Erythroblast (primary cell): ENCODE data around the gene CSH1.
"Not testable (repeated sequence)": the region's sequence is repeated elsewhere in the genome, so short reads cannot be mapped to it uniquely, and the experiment has no call there.

Source experiments
- DNase-seq, 2 experiments: peaks; one replicate each; lab custom pipeline; 2025; lab: John Stamatoyannopoulos, UW
- GATA1 ChIP-seq: IDR thresholded peaks from 2 replicates; pipeline ENCODE4 v1.6.1; 2011; ENCODE audit warnings: low read depth, mild to moderate bottlenecking, control low read depth, low read length, moderate library complexity
- POLR2A ChIP-seq: IDR thresholded peaks from 2 replicates; pipeline ENCODE4 v1.6.1; 2011; ENCODE audit warnings: mild to moderate bottlenecking, low read length

CSH1 gene

GRCh38 chr17:63892316-63893037 lies 3.9 kb downstream of the CSH1 start:
- DNase-seq: peak in 1 of 2 experiments; percentile 41

DNA sequence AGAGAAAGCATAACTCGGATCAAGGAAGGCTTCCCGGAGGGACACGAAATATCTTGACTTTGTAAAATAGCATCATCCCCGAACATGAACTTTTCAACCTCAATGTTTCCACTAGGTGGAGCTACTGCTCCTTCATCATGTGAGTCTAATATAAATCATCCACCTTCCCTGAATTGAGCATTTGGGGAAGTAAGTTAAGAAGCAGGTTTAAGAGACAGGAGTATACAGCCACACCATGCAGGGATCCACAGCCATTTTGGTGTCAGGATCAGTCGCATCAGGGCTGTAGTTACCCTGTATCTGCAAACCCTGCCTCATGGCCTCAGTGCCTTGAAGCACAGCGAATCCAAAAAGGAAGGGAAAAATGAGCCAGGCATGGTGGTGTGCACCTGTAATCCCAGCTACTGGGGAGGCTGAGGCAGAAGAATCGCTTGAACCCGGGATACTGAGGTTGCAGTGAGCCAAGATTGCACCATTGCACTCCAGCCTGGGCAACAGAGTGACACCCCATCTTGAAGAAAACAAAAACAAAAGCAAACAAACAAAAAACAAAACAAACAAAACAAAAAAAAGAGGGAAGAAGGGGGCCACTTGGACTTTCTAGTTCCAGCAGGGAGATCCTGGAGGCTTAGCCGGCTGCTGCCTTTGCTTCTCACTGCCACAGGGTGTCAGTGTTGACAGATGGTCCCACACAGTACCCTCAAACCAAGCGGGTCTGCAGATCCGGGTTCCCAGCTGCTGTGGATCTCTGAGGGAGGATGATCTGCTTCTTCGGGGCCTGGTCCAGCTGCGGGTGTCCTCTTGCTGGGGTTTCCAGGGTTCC lies 7.1 kb downstream of the CSH1 start:
- DNase-seq: peak in 1 of 2 experiments; percentile 59

- DNase-seq: not testable (repeated sequence)
These were observed 11.3 kb downstream of the CSH1 start for GRCh38 chr17:63885119-63885518.

DNA sequence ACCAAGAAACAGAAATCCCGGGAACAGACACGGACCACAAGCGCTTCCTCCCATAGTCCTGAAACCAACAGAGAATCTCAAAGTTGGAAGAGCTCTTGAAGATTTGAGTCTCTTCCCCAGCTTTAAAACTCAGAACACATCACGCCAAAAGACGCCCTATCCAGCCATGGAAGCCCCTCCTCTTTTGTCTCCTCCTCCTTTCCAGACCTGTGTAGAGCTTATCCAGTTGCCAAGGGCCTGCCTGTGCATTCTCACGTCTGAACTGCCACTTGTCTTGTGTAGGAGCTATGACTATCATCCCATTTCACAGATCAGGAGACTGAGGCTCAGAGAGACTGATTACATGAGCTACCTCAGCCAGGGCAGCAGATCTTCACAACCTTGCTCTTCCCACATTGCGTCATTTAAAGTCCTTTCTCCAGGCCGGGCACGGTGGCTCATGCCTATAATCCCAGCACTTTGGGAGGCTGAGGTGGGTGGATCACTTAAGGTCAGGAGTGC lies 13.7 kb downstream of the CSH1 start:
- DNase-seq: not testable (repeated sequence)

DNA sequence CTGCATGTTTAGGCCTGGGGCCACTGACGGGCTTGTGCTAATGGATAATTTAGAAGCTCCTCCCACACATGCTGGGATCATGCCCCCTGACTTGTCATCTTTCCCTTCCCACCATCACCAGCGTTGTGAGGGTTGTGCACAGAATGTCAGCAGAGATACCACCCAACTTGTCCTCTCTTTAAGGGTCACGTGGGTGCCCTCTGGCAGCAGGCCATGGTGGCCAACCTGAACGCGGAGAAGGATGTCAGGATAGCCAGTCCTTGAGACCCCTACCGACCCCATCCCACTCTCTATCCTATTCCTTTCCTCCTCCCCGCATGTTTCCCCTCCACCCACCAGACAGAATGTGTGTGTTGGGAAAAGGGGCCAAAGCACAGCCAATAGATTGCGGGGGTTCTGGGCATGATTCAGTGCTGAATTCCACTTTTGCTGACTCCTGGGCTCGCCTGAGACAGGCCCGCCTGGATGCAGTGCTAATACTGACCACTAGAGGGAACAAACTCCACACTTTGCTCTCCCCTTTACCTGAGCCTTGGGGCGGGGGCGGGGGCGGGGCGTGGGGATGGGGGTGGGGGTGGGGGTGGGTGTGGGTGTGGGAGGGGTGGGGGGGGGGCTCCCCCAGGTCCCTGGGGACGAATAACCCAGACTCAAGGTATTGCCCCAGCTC lies 14.3 kb downstream of the CSH1 start, which contains the start of gene GH2:
Gene GH2 (minus strand): TSS at position 10 of the 667 bp plus-strand sequence. CDS start 143 bp downstream, outside the sequence.
- TF ChIP-seq POLR2A (no peak), GATA1 (no peak)
- peak in 1 of 2 experiments; percentile 70 for DNase-seq

- DNase-seq: not testable (repeated sequence)
These were observed 15.0 kb downstream of the CSH1 start for GRCh38 chr17:63881337-63881736.

- no peak for DNase-seq
- TF ChIP-seq POLR2A (no peak), GATA1 (no peak)
These were observed 15.7 kb downstream of the CSH1 start for GRCh38 chr17:63880706-63881105.

- not testable (repeated sequence) for DNase-seq
These were observed 18.0 kb downstream of the CSH1 start for GRCh38 chr17:63878413-63878812.

DNA sequence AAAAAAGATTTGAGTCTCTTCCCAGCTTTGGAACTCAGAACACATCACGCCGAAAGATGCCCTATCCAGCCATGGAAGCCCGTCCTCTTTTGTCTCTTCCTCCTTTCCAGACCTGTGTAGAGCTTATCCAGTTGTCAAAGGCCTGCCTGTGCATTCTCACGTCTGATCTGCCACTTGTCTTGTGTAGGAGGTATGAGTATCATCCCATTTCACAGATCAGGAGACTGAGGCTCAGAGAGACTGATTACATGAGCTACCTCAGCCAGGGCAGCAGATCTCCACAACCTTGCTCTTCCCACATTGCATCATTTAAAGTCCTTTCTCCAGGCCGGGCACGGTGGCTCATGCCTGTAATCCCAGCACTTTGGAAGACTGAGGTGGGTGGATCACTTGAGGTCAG lies 21.7 kb downstream of the CSH1 start:
- not testable (repeated sequence) for DNase-seq

- DNase-seq: not testable (repeated sequence)
These were observed 22.2 kb downstream of the CSH1 start for GRCh38 chr17:63874061-63874626.

GRCh38 chr17:63873577-63873976 lies 22.8 kb downstream of the CSH1 start, which contains the start of gene CSH2:
Gene CSH2, minus strand, starts transcription at chr17:63873677. Its CDS starts 63 bp downstream, at chr17:63873614.
- not testable (repeated sequence) for DNase-seq

- DNase-seq: not testable (repeated sequence)
These were observed 24.6 kb downstream of the CSH1 start for GRCh38 chr17:63871646-63872365.

GRCh38 chr17:63870292-63870665 lies 26.1 kb downstream of the CSH1 start:
- DNase-seq: not testable (repeated sequence)

DNA sequence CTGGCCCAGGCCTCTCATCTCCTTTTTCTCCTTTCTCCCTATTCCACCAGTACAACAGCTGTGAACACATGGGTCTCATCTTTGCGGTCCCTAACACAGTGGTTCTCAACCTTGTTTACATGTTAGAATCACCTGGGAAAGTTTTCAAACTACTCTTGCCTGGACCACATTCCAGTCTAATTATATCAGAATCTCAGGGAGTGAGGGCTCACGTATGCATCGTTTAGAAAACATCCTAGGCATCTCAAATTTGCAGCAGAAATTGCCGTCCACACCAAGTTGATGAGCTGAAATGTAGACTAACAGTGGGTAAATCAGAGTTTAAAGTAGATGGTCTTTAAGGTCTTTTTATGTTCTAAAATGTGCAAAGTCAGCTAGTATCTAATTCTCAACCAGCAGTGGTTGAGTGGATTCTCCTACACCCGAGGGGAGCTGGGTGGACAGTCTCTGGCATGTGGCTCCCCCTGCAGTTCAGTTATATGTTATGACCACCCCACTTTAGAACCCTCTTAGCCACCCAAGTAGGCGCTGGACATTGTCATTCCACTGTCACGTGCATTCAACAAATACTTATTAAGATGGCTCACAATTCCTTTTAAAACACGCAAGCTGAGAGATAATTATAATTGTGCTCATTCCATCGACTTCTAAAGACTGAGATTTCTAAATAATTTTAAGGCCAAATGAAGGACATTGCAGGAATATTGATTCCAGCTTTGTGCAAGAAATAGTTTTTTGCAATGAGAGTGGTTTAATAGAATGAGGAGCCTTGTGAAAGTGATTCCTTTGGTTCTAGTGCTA lies 26.7 kb downstream of the CSH1 start:
- peak in 1 of 2 experiments; percentile 46 for DNase-seq

GRCh38 chr17:63866625-63867024 lies 29.7 kb downstream of the CSH1 start:
- not testable (repeated sequence) for DNase-seq
